K562 (cell line): Measurements from ENCODE around the gene SPTBN4. TPM values are rescaled to one million over a fixed set of nuclear protein-coding genes. Genes with fewer than 3 reads are reported as not detected.

Source experiments
- ARID4B ChIP-seq: sonication (generic); formaldehyde crosslinking; IDR thresholded peaks from 2 replicates; pipeline ENCODE4 v1.8.0; 2022; ENCODE audit warnings: mild to moderate bottlenecking, missing genetic modification reagents
- CBFA2T2 ChIP-seq: fragments of 450-650 bp; conservative IDR thresholded peaks from 2 replicates; pipeline ENCODE4 v1.6.1; 2017; ENCODE audit warnings: mild to moderate bottlenecking
- CHD1 ChIP-seq: fragments of 200-600 bp; sonication (generic); IDR thresholded peaks from one replicate; pipeline ENCODE4 v1.6.1; 2012; ENCODE audit warnings: mild to moderate bottlenecking, moderate library complexity, low read length, inconsistent platforms
- GTF3C2 ChIP-seq: IDR thresholded peaks from 3 replicates; pipeline ENCODE4 v1.6.1; 2011; ENCODE audit warnings: borderline replicate concordance, mild to moderate bottlenecking, moderate library complexity; ENCODE audit not compliant: insufficient read length; ENCODE audit errors: extremely low read depth
- HDGF ChIP-seq: fragments of 450-650 bp; IDR thresholded peaks from 2 replicates; pipeline ENCODE4 v1.6.1; 2016
- HMGXB4 ChIP-seq: sonication (generic); formaldehyde crosslinking; IDR thresholded peaks from 2 replicates; pipeline ENCODE4 v1.8.1; 2023; ENCODE audit warnings: mild to moderate bottlenecking, missing genetic modification reagents
- ID3 ChIP-seq, 2 experiments: fragments of 250-450 bp in 1 of 2; fragments of 450-650 bp in 1 of 2; sonication (Bioruptor Pico) in 1 of 2; IDR thresholded peaks; 2 replicates each; pipeline versions ENCODE4 v1.6.1 to v1.8.0; 2016 to 2021; ENCODE audit warnings: mild to moderate bottlenecking in 2 of 2, moderate library complexity in 2 of 2, missing compliant biosample characterization in 1 of 2, missing genetic modification characterization in 1 of 2
- MAZ ChIP-seq, 2 experiments: fragments of 450-650 bp in 1 of 2; sonication (generic) in 1 of 2; formaldehyde crosslinking; IDR thresholded peaks in 1 of 2; conservative IDR thresholded peaks in 1 of 2; 2 replicates each; pipeline versions ENCODE4 v1.4.0 to v1.5.0; 2020; ENCODE audit warnings: mild to moderate bottlenecking in 1 of 2, missing genetic modification reagents in 1 of 2
- MTA2 ChIP-seq: fragments of 450-650 bp; IDR thresholded peaks from 2 replicates; pipeline ENCODE4 v1.6.1; 2016; ENCODE audit warnings: low read depth
- MXI1 ChIP-seq: IDR thresholded peaks from 2 replicates; pipeline ENCODE4 v1.6.1; 2011; ENCODE audit warnings: low read depth, mild to moderate bottlenecking, improper control_type of control experiment, low read length
- PURB ChIP-seq: sonication (generic); formaldehyde crosslinking; IDR thresholded peaks from 2 replicates; pipeline ENCODE4 v1.9.0; 2021; ENCODE audit warnings: low read depth, mild to moderate bottlenecking, missing genetic modification reagents
- TCF3 ChIP-seq: sonication (generic); formaldehyde crosslinking; IDR thresholded peaks from 2 replicates; pipeline ENCODE4 v1.4.0; 2020; ENCODE audit warnings: mild to moderate bottlenecking, missing genetic modification reagents
- THRB ChIP-seq: fragments of 450-650 bp; formaldehyde crosslinking; conservative IDR thresholded peaks from 2 replicates; pipeline ENCODE4 v1.4.0; 2022; ENCODE audit warnings: mild to moderate bottlenecking, missing genetic modification characterization
- TRIM24 ChIP-seq, 2 experiments: fragments of 450-650 bp; IDR thresholded peaks; 2 replicates each; pipeline ENCODE4 v1.6.1; 2016
- polyA plus RNA-seq, 8 experiments: library from polyadenylated mRNA; depleted of rRNA in 4 of 8; stranded (reverse) in 5 of 8; unstranded in 3 of 8; fragments of >200 nt; fragmentation: Nextera tagmentation in 2 of 8; fragmentation: Illumina TruSeq in 1 of 8; extraction: Ambion mirVana in 2 of 8; extraction: Trizol in 1 of 8; gene quantifications; 2 replicates each; pipeline versions ENCODE4 v1.2.1 to v1.2.3, GENCODE V29; 2011 to 2014; ENCODE audit warnings: inconsistent platforms in 1 of 8, missing spikeins in 1 of 8
- total RNA-seq, 7 experiments: library from RNA; depleted of rRNA in 6 of 7; stranded (reverse); fragments of >200 nt in 6 of 7; fragmentation: Illumina TruSeq in 2 of 7; extraction: Trizol in 2 of 7; gene quantifications; 2 replicates each; pipeline versions ENCODE4 v1.2.1 to v1.2.3, GENCODE V29; 2011 to 2021; ENCODE audit warnings: low replicate concordance in 1 of 7

The SPTBN4 gene
- total and polyA plus RNA-seq, 9 of the 15 experiments (the other 6 are each of a cell fraction or from before 2014, with no cell fraction given) = 0.01 to 1.5 (median 0.86) TPM

GRCh38 chr19:40424637-40425449 lies 42.0 kb upstream of the SPTBN4 start (continued):
- TF ChIP-seq PURB (CRISPR knock-in tag) (no peak), MXI1 (no peak), GTF3C2 (no peak), TRIM24 (IDR thresholded peaks at IDR 0.05) (no peak), TCF3 (CRISPR knock-in tag) (no peak), HMGXB4 (no peak), ID3 (CRISPR knock-in tag; IDR thresholded peaks at IDR 0.05) (no peak), ID3 (tag; IDR thresholded peaks at IDR 0.05) (0 out of 2 replicates have a peak, but pooled peaks have one; percentile 33), ARID4B (CRISPR knock-in tag) (0 out of 2 replicates have a peak, but pooled peaks have one; percentile 53), MAZ (CRISPR knock-in tag; conservative IDR thresholded peaks at IDR 0.05 in 1 of 2, IDR thresholded peaks at IDR 0.05 in 1 of 2) (peak in 1 of 2 experiments; percentile 70; a peak in 1 of 4 replicates), CBFA2T2 (no peak), CHD1 (peak; percentile 33), THRB (peak; percentile 70; the same call in 1 of the 2 replicates), MTA2 (0 out of 2 replicates have a peak, but pooled peaks have one; percentile 15), HDGF (no peak)
